Measurements from ENCODE around the gene MBNL2. TPM values are rescaled to one million over a fixed set of nuclear protein-coding genes. Genes with fewer than 3 reads are reported as not detected.
A peak's percentile ranks its signal among the peaks of the same experiment; 100 is the strongest.

The MBNL2 gene
- total and polyA plus RNA-seq, 2 donors from 2014 or later: 18.8 to 70.5 TPM

DNA sequence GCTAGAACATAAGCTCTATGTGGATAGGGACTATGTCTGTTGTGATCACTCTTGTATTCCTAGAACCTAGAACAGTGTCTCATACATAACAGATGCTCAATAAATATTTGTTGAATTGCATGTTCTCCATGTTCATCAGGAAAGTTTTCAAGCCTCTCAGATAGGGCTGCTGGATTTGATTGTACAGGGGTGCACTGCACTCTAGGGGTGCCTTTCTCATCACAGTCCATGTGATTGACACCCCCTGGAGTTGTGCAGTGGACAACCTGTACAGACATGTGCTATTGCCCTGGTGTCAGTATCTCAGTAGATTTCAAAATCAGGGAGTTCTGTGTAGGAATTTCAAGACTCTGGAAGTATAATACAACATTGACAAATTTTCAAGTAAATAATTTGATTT, 58.9 kb downstream of the MBNL2 start:
- TF ChIP-seq, protein P1, sequence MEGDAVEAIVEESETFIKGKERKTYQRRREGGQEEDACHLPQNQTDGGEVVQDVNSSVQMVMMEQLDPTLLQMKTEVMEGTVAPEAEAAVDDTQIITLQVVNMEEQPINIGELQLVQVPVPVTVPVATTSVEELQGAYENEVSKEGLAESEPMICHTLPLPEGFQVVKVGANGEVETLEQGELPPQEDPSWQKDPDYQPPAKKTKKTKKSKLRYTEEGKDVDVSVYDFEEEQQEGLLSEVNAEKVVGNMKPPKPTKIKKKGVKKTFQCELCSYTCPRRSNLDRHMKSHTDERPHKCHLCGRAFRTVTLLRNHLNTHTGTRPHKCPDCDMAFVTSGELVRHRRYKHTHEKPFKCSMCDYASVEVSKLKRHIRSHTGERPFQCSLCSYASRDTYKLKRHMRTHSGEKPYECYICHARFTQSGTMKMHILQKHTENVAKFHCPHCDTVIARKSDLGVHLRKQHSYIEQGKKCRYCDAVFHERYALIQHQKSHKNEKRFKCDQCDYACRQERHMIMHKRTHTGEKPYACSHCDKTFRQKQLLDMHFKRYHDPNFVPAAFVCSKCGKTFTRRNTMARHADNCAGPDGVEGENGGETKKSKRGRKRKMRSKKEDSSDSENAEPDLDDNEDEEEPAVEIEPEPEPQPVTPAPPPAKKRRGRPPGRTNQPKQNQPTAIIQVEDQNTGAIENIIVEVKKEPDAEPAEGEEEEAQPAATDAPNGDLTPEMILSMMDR (IDR thresholded peaks at IDR 0.05; ENCODE audit: borderline replicate concordance, extremely low read depth, insufficient read depth): no peak
- Histone ChIP-seq H3K4me1 (ENCODE audit: control insufficient read depth in 2 of 3, insufficient read depth in 2 of 3, low read depth in 1 of 3, low read length in 3 of 3) (peaks cover 5 to 26% (median 8%) of the 10 kb centered on the region in 3 donors), H3K27me3 (ENCODE audit: control insufficient read depth, insufficient read depth, low read length) (no peaks in the 10 kb centered on the region), H3K9ac (ENCODE audit: low read length in 3 of 3) (no peak overlapping the region), H3K9me3 (ENCODE audit: control insufficient read depth in 2 of 3, insufficient read depth in 1 of 3, low read length in 3 of 3) (no peaks in the 10 kb centered on the region), H3K36me3 (ENCODE audit: control insufficient read depth in 2 of 3, insufficient read depth in 3 of 3, low read length in 3 of 3) (peaks cover 0 to 4% (median 3%) of the 10 kb centered on the region in 3 donors), H3K27ac (ENCODE audit: low read depth in 2 of 2, low read length in 2 of 2) (peak overlapping the region in 1 of 2 donors; percentile 80), H3K4me3 (ENCODE audit: low read length in 3 of 3) (no peak overlapping the region)
- FAIRE-seq (no peak), DNase-seq (no peak)
- intact Hi-C loops (cut with DNase I): no loop called here

DNA sequence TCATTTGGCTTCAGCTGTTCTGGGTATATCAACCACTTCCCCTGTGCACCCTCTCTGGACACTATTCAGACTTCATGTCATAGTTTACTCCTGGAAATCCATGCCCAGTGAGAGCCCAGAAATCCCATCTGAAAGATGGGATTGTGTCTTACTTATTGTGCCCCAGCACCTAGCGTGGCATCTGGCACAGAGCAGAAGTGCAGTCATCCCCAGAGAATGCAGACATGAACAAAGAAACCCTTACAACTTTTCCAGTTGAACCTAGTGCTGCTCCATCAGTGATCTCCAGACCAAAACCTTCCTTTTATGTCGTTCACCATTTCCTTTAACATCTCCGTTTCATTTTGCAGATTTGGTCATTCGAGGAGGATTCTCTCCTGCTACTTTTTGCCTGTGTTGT, 60.6 kb downstream of the MBNL2 start:
- no peak for FAIRE-seq
- no peaks in the 10 kb centered on the region for H3K9me3 ChIP-seq (ENCODE audit: control insufficient read depth in 2 of 3, insufficient read depth in 1 of 3, low read length in 3 of 3)
- no peaks in the 10 kb centered on the region for H3K36me3 ChIP-seq (ENCODE audit: control insufficient read depth in 2 of 3, insufficient read depth in 3 of 3, low read length in 3 of 3)
- H3K27ac ChIP-seq (ENCODE audit: low read depth in 2 of 2, low read length in 2 of 2): no peak overlapping the region
- H3K4me1 ChIP-seq (ENCODE audit: control insufficient read depth in 2 of 3, insufficient read depth in 2 of 3, low read depth in 1 of 3, low read length in 3 of 3): peaks cover 5 to 23% (median 9%) of the 10 kb centered on the region in 3 donors
- H3K9ac ChIP-seq (ENCODE audit: low read length in 3 of 3): no peak overlapping the region
- TF ChIP-seq, protein P1 (IDR thresholded peaks at IDR 0.05; ENCODE audit: borderline replicate concordance, extremely low read depth, insufficient read depth): no peak
- no peak for DNase-seq
- no peaks in the 10 kb centered on the region for H3K27me3 ChIP-seq (ENCODE audit: control insufficient read depth, insufficient read depth, low read length)
- H3K4me3 ChIP-seq (ENCODE audit: low read length in 3 of 3): no peak overlapping the region
- intact Hi-C loops (cut with DNase I): no loop called here

DNA sequence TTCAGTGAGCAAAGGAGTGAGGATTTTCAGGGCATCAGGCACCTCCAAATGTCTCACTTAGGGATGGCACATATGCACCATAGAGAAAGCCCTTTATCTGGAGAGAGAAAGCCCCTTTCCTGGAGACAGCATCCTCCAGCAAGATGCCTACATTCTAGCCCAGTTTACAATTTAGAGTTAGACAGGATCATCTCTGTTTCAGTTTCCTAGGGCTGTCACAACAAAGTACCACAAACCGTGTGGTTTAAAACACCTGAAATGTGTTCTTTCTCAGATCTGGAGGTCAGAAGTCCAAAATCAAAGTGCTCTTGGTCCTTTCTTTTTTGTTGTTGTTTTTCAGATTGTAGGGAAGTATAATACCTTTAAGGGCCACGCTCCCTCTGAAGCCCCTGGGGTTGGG, 61.8 kb downstream of the MBNL2 start:
- TF ChIP-seq, protein P1 (IDR thresholded peaks at IDR 0.05; ENCODE audit: borderline replicate concordance, extremely low read depth, insufficient read depth): no peak
- intact Hi-C loops (cut with DNase I): no loop called here
- H3K9me3 ChIP-seq (ENCODE audit: control insufficient read depth in 2 of 3, insufficient read depth in 1 of 3, low read length in 3 of 3): no peaks in the 10 kb centered on the region
- no peak overlapping the region for H3K4me3 ChIP-seq (ENCODE audit: low read length in 3 of 3)
- H3K27ac ChIP-seq (ENCODE audit: low read depth in 2 of 2, low read length in 2 of 2): no peak overlapping the region
- no peak overlapping the region for H3K9ac ChIP-seq (ENCODE audit: low read length in 3 of 3)
- no peak for FAIRE-seq
- peaks cover 2 to 22% (median 13%) of the 10 kb centered on the region in 3 donors for H3K4me1 ChIP-seq (ENCODE audit: control insufficient read depth in 2 of 3, insufficient read depth in 2 of 3, low read depth in 1 of 3, low read length in 3 of 3)
- DNase-seq: no peak
- no peaks in the 10 kb centered on the region for H3K27me3 ChIP-seq (ENCODE audit: control insufficient read depth, insufficient read depth, low read length)
- H3K36me3 ChIP-seq (ENCODE audit: control insufficient read depth in 2 of 3, insufficient read depth in 3 of 3, low read length in 3 of 3): no peaks in the 10 kb centered on the region

DNA sequence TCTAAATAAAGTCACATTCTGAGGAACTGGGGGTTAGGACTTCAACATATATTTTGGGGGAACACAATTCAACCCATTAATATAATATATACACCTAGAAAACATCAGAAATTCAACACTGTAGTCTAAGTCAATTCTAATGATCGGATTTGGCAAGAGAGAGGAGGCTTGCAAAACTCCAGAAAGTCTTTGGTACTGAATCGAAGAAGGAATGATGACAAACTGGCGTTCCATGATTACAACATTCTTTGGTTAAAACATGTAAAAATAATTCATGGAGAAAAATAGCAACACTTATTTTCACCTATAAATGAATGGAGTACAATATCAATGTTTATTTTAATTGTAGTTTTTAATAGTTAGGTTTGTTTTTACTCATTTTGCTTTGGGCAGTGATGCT, 62.4 kb downstream of the MBNL2 start:
- Histone ChIP-seq H3K27me3 (ENCODE audit: control insufficient read depth, insufficient read depth, low read length) (no peaks in the 10 kb centered on the region), H3K9me3 (ENCODE audit: control insufficient read depth in 2 of 3, insufficient read depth in 1 of 3, low read length in 3 of 3) (no peaks in the 10 kb centered on the region), H3K36me3 (ENCODE audit: control insufficient read depth in 2 of 3, insufficient read depth in 3 of 3, low read length in 3 of 3) (no peaks in the 10 kb centered on the region), H3K4me3 (ENCODE audit: low read length in 3 of 3) (no peak overlapping the region), H3K27ac (ENCODE audit: low read depth in 2 of 2, low read length in 2 of 2) (no peak overlapping the region), H3K4me1 (ENCODE audit: control insufficient read depth in 2 of 3, insufficient read depth in 2 of 3, low read depth in 1 of 3, low read length in 3 of 3) (peaks cover 0 to 15% (median 13%) of the 10 kb centered on the region in 3 donors), H3K9ac (ENCODE audit: low read length in 3 of 3) (no peak overlapping the region)
- TF ChIP-seq, protein P1 (IDR thresholded peaks at IDR 0.05; ENCODE audit: borderline replicate concordance, extremely low read depth, insufficient read depth): no peak
- DNase-seq (no peak), FAIRE-seq (no peak)
- intact Hi-C loops (cut with DNase I): no loop called here

Data from kidney (tissue), 14 donors.